ENCODE data around the gene COG5. TPM values are rescaled to one million over a fixed set of nuclear protein-coding genes. Genes with fewer than 3 reads are reported as not detected.

Gene COG5
- total and polyA plus RNA-seq, 4 donors: 4.1 to 27.1 (median 8.4) TPM

DNA sequence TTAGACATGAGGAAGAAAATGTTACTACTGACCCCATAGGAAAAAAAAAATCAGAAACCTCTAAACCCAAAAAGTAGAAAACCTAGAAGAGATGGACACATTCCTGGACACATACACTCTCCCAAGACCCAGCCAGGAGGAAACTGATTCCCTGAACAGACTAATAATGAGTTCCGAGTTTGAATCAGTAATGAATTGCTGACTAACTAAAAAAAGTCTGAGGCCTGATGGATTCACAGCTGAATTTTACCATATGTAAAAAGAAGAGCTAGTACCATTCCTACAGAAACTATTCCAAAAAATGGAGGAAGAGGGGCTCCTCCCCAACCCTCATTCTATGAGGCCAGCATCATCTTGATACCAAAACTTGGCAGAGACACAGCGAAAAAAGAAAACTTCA is 319.1 kb downstream of the COG5 start (continued):
- TF ChIP-seq, protein P1, sequence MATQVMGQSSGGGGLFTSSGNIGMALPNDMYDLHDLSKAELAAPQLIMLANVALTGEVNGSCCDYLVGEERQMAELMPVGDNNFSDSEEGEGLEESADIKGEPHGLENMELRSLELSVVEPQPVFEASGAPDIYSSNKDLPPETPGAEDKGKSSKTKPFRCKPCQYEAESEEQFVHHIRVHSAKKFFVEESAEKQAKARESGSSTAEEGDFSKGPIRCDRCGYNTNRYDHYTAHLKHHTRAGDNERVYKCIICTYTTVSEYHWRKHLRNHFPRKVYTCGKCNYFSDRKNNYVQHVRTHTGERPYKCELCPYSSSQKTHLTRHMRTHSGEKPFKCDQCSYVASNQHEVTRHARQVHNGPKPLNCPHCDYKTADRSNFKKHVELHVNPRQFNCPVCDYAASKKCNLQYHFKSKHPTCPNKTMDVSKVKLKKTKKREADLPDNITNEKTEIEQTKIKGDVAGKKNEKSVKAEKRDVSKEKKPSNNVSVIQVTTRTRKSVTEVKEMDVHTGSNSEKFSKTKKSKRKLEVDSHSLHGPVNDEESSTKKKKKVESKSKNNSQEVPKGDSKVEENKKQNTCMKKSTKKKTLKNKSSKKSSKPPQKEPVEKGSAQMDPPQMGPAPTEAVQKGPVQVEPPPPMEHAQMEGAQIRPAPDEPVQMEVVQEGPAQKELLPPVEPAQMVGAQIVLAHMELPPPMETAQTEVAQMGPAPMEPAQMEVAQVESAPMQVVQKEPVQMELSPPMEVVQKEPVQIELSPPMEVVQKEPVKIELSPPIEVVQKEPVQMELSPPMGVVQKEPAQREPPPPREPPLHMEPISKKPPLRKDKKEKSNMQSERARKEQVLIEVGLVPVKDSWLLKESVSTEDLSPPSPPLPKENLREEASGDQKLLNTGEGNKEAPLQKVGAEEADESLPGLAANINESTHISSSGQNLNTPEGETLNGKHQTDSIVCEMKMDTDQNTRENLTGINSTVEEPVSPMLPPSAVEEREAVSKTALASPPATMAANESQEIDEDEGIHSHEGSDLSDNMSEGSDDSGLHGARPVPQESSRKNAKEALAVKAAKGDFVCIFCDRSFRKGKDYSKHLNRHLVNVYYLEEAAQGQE (IDR thresholded peaks at IDR 0.05): no peak
- TF ChIP-seq TAF1 (conservative IDR thresholded peaks at IDR 0.05): no peak

DNA sequence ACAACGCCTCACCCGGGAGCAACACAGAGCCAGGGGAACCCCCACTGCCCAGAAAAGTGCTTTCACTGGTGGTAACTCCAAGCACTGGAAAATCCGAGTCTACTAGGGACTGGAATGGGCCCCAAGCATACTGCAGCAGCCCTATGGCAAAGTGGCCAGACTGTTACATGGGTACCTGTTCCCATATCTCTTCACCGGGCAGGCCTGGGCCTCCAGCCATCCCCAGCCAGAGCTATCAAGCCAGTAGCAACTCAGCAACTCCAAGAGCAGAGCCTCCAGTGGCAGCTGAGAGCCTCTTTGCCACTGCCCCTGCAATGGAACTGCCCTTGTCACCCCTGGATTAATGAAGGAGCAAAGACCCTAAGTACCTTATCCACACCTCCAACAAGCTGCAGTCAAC is 321.5 kb downstream of the COG5 start:
- Histone ChIP-seq H3K9ac (ENCODE audit: low read depth in 1 of 2, low read length in 2 of 2) (no peak overlapping the region), H3K9me3 (ENCODE audit: control insufficient read depth in 4 of 4, low read length in 3 of 4) (no peaks in the 10 kb centered on the region), H3K4me1 (ENCODE audit: control insufficient read depth in 4 of 4, insufficient read depth in 4 of 4, low read length in 3 of 4) (no peaks in the 10 kb centered on the region), H3K27ac (ENCODE audit: low read depth in 1 of 2, low read length in 2 of 2) (no peak overlapping the region), H3K36me3 (ENCODE audit: control insufficient read depth in 4 of 4, insufficient read depth in 3 of 4, low read depth in 1 of 4, low read length in 3 of 4) (no peaks in the 10 kb centered on the region), H3K4me3 (ENCODE audit: low read depth in 1 of 3, low read length in 3 of 3) (no peak overlapping the region), H3K27me3 (ENCODE audit: control insufficient read depth in 4 of 4, insufficient read depth in 4 of 4, low read length in 3 of 4) (no peaks in the 10 kb centered on the region)
- DNase-seq (ENCODE audit: low spot score): no peak
- WGBS: 98% methylated on average over 4 of the region's 4 CpGs
- no peak for TF ChIP-seq TAF1 (conservative IDR thresholded peaks at IDR 0.05)
- TF ChIP-seq RXRA (IDR thresholded peaks at IDR 0.05): no peak
- no peak for TF ChIP-seq FOXA2 (IDR thresholded peaks at IDR 0.05)
- TF ChIP-seq, protein P2, sequence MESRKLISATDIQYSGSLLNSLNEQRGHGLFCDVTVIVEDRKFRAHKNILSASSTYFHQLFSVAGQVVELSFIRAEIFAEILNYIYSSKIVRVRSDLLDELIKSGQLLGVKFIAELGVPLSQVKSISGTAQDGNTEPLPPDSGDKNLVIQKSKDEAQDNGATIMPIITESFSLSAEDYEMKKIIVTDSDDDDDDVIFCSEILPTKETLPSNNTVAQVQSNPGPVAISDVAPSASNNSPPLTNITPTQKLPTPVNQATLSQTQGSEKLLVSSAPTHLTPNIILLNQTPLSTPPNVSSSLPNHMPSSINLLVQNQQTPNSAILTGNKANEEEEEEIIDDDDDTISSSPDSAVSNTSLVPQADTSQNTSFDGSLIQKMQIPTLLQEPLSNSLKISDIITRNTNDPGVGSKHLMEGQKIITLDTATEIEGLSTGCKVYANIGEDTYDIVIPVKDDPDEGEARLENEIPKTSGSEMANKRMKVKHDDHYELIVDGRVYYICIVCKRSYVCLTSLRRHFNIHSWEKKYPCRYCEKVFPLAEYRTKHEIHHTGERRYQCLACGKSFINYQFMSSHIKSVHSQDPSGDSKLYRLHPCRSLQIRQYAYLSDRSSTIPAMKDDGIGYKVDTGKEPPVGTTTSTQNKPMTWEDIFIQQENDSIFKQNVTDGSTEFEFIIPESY (IDR thresholded peaks at IDR 0.05): no peak
- TF ChIP-seq, protein P3, sequence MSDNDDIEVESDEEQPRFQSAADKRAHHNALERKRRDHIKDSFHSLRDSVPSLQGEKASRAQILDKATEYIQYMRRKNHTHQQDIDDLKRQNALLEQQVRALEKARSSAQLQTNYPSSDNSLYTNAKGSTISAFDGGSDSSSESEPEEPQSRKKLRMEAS (IDR thresholded peaks at IDR 0.05): no peak
- no peak for TF ChIP-seq FOXA1 (IDR thresholded peaks at IDR 0.05)
- no peak for TF ChIP-seq NR2F2 (IDR thresholded peaks at IDR 0.05)
- no peak for TF ChIP-seq HNF4G (IDR thresholded peaks at IDR 0.05)
- TF ChIP-seq RAD21 (IDR thresholded peaks at IDR 0.05): no peak
- TF ChIP-seq SP1 (IDR thresholded peaks at IDR 0.05): no peak
- TF ChIP-seq EGR1 (IDR thresholded peaks at IDR 0.05; ENCODE audit: low read depth in 2 of 2): no peak

DNA sequence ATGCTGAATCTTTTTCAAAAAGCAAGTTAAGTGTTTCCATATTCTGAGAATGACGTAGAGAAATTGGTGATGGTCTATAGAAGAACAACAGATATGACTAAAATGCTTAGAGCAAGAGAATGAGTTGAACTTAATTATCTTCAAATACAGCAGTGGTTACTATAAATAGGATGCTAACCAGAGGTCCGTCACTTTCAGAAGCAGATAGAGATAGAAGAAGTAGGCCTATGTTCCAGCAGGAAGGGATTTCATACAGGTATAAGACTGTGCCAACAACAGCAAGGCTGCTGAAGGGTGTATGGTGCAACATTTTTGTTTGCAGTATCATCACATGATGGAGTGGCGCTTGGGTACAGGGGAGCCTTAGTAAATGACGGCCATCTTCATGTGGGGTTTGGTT is 326.3 kb downstream of the COG5 start:
- TF ChIP-seq JUND (IDR thresholded peaks at IDR 0.05) (no peak), SP1 (IDR thresholded peaks at IDR 0.05) (no peak)
- TF ChIP-seq, protein P1 (IDR thresholded peaks at IDR 0.05): no peak
- Histone ChIP-seq H3K4me3 (ENCODE audit: low read depth in 1 of 3, low read length in 3 of 3) (no peak overlapping the region), H3K36me3 (ENCODE audit: control insufficient read depth in 4 of 4, insufficient read depth in 3 of 4, low read depth in 1 of 4, low read length in 3 of 4) (no peaks in the 10 kb centered on the region), H3K9me3 (ENCODE audit: control insufficient read depth in 4 of 4, low read length in 3 of 4) (no peaks in the 10 kb centered on the region), H3K4me1 (ENCODE audit: control insufficient read depth in 4 of 4, insufficient read depth in 4 of 4, low read length in 3 of 4) (no peaks in the 10 kb centered on the region), H3K9ac (ENCODE audit: low read depth in 1 of 2, low read length in 2 of 2) (no peak overlapping the region), H3K27me3 (ENCODE audit: control insufficient read depth in 4 of 4, insufficient read depth in 4 of 4, low read length in 3 of 4) (no peaks in the 10 kb centered on the region), H3K27ac (ENCODE audit: low read depth in 1 of 2, low read length in 2 of 2) (no peak overlapping the region)
- 98% methylated on average over 4 of the region's 4 CpGs for WGBS
- DNase-seq (ENCODE audit: low spot score): no peak
